ENCODE measurements around the gene POMGNT2.

POMGNT2 gene

GRCh38 chr3:43153216-43154083 is 47.6 kb upstream of the POMGNT2 start:
- Histone ChIP-seq H3K27ac (ENCODE audit: extremely low read depth, low read depth, low read length) (no peak overlapping the region), H3K4me3 (ENCODE audit: low read depth, low read length) (no peak overlapping the region), H3K36me3 (ENCODE audit: control insufficient read depth in 2 of 2, insufficient read depth in 1 of 2, low read length in 2 of 2) (no peaks in the 10 kb centered on the region), H3K9me3 (ENCODE audit: control insufficient read depth, insufficient read depth, low read depth, low read length) (no peaks in the 10 kb centered on the region), H3K4me1 (ENCODE audit: control insufficient read depth, insufficient read depth, low read length) (no peaks in the 10 kb centered on the region)
- CTCF ChIA-PET: interaction anchor here (1.4 to 8.4 kb wide), 2 partner anchors 192 to 350 kb away, joined by 4 to 74 read pairs; no protein-coding TSS in a partner anchor
- POLR2A ChIA-PET: no interaction called here
- TF ChIP-seq ZBTB21 (tag by site-specific recombination; IDR thresholded peaks at IDR 0.05): no peak
- no peak for TF ChIP-seq PRDM6 (tag by site-specific recombination; IDR thresholded peaks at IDR 0.05)
- TF ChIP-seq ZNF37A (tag by site-specific recombination; IDR thresholded peaks at IDR 0.05): no peak

GRCh38 chr3:43152649-43153048 is 46.8 kb upstream of the POMGNT2 start:
- Histone ChIP-seq H3K4me1 (ENCODE audit: control insufficient read depth, insufficient read depth, low read length) (no peaks in the 10 kb centered on the region), H3K9me3 (ENCODE audit: control insufficient read depth, insufficient read depth, low read depth, low read length) (no peaks in the 10 kb centered on the region), H3K4me3 (ENCODE audit: low read depth, low read length) (no peak overlapping the region), H3K36me3 (ENCODE audit: control insufficient read depth in 2 of 2, insufficient read depth in 1 of 2, low read length in 2 of 2) (no peaks in the 10 kb centered on the region), H3K27ac (ENCODE audit: extremely low read depth, low read depth, low read length) (no peak overlapping the region)
- CTCF ChIA-PET: interaction anchor here (8.4 kb wide), 1 partner anchor 191 kb away, joined by 74 read pairs; no protein-coding TSS in a partner anchor
- TF ChIP-seq ZNF621 (tag by site-specific recombination; IDR thresholded peaks at IDR 0.05): no peak
- POLR2A ChIA-PET: no interaction called here

GRCh38 chr3:43148033-43148432 is 42.2 kb upstream of the POMGNT2 start:
- CTCF ChIA-PET: no interaction called here
- H3K27ac ChIP-seq (ENCODE audit: extremely low read depth, low read depth, low read length): no peak overlapping the region
- H3K4me1 ChIP-seq (ENCODE audit: control insufficient read depth, insufficient read depth, low read length): no peaks in the 10 kb centered on the region
- H3K36me3 ChIP-seq (ENCODE audit: control insufficient read depth in 2 of 2, insufficient read depth in 1 of 2, low read length in 2 of 2): no peaks in the 10 kb centered on the region
- TF ChIP-seq ZNF26 (tag by site-specific recombination; IDR thresholded peaks at IDR 0.05) (no peak), ZNF555 (tag by site-specific recombination; conservative IDR thresholded peaks at IDR 0.05) (no peak), ZBTB20 (tag by site-specific recombination; IDR thresholded peaks at IDR 0.05) (no peak)
- TF ChIP-seq, protein P1, sequence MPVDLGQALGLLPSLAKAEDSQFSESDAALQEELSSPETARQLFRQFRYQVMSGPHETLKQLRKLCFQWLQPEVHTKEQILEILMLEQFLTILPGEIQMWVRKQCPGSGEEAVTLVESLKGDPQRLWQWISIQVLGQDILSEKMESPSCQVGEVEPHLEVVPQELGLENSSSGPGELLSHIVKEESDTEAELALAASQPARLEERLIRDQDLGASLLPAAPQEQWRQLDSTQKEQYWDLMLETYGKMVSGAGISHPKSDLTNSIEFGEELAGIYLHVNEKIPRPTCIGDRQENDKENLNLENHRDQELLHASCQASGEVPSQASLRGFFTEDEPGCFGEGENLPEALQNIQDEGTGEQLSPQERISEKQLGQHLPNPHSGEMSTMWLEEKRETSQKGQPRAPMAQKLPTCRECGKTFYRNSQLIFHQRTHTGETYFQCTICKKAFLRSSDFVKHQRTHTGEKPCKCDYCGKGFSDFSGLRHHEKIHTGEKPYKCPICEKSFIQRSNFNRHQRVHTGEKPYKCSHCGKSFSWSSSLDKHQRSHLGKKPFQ (tag by site-specific recombination; IDR thresholded peaks at IDR 0.05): no peak
- TF ChIP-seq, protein P2, sequence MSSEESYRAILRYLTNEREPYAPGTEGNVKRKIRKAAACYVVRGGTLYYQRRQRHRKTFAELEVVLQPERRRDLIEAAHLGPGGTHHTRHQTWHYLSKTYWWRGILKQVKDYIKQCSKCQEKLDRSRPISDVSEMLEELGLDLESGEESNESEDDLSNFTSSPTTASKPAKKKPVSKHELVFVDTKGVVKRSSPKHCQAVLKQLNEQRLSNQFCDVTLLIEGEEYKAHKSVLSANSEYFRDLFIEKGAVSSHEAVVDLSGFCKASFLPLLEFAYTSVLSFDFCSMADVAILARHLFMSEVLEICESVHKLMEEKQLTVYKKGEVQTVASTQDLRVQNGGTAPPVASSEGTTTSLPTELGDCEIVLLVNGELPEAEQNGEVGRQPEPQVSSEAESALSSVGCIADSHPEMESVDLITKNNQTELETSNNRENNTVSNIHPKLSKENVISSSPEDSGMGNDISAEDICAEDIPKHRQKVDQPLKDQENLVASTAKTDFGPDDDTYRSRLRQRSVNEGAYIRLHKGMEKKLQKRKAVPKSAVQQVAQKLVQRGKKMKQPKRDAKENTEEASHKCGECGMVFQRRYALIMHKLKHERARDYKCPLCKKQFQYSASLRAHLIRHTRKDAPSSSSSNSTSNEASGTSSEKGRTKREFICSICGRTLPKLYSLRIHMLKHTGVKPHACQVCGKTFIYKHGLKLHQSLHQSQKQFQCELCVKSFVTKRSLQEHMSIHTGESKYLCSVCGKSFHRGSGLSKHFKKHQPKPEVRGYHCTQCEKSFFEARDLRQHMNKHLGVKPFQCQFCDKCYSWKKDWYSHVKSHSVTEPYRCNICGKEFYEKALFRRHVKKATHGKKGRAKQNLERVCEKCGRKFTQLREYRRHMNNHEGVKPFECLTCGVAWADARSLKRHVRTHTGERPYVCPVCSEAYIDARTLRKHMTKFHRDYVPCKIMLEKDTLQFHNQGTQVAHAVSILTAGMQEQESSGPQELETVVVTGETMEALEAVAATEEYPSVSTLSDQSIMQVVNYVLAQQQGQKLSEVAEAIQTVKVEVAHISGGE (tag by site-specific recombination; conservative IDR thresholded peaks at IDR 0.05; ENCODE audit: low read depth): no peak
- no peaks in the 10 kb centered on the region for H3K9me3 ChIP-seq (ENCODE audit: control insufficient read depth, insufficient read depth, low read depth, low read length)
- H3K4me3 ChIP-seq (ENCODE audit: low read depth, low read length): no peak overlapping the region
- POLR2A ChIA-PET: no interaction called here
